Mammary epithelial cell (primary cell): Measurements from ENCODE around the gene MED16.

Experiments used
- EZH2 ChIP-seq: IDR thresholded peaks from 2 replicates; pipeline ENCODE4 v1.6.1; 2012; ENCODE audit warnings: low read length, inconsistent platforms, borderline replicate concordance
- TF ChIP-seq, protein P1 (sequence below), 2 donors: IDR thresholded peaks in 1 of 2; conservative IDR thresholded peaks in 1 of 2; 2 replicates each; pipeline ENCODE4 v1.5.1; 2011 to 2012; ENCODE audit warnings: inconsistent platforms in 2 of 2, low read length in 2 of 2, mild to moderate bottlenecking in 2 of 2, control low read depth in 1 of 2, low read depth in 1 of 2; ENCODE audit not compliant: insufficient read depth in 1 of 2; ENCODE audit errors: extremely low read depth in 1 of 2

DNA sequence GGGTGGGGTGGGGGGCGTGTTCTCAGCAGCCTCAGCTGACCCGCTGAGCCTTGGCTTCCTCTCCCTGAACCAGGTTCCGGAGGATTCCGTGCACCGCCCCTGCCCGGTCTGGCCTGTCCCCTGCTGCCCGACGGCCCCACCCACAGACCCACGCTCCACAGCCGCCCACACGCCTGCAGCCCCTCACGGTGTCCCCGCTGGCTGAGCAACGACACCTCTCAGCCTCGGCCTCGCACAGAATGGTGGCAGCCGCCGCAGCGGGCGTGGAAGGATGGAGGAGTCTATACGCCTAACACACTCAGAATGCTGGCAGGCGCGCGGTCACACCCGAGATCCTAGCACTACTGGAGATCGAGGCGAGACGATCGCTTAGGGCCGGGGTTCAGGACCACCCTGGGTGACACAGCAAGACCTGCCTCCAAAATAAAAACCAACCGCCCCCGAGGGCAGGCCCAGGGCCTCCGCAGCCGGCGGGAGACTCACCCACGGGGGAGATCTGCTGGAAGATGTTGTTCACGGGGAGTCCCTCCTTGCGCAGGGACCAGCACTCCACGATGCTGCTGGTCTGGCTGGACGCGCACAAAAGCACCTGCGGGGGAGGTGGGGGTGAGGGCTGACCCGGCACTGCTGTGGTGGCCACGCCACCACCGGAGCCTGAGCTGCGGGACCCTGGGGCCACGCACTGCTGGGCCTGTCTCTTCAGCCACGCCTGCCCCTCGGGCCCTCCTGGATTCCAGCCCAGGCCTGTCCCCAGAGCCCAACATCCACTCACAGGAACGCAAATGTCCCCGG lies 8.4 kb downstream of the MED16 start:
- TF ChIP-seq, protein P1, sequence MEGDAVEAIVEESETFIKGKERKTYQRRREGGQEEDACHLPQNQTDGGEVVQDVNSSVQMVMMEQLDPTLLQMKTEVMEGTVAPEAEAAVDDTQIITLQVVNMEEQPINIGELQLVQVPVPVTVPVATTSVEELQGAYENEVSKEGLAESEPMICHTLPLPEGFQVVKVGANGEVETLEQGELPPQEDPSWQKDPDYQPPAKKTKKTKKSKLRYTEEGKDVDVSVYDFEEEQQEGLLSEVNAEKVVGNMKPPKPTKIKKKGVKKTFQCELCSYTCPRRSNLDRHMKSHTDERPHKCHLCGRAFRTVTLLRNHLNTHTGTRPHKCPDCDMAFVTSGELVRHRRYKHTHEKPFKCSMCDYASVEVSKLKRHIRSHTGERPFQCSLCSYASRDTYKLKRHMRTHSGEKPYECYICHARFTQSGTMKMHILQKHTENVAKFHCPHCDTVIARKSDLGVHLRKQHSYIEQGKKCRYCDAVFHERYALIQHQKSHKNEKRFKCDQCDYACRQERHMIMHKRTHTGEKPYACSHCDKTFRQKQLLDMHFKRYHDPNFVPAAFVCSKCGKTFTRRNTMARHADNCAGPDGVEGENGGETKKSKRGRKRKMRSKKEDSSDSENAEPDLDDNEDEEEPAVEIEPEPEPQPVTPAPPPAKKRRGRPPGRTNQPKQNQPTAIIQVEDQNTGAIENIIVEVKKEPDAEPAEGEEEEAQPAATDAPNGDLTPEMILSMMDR (conservative IDR thresholded peaks at IDR 0.05 in 1 of 2, IDR thresholded peaks at IDR 0.05 in 1 of 2; ENCODE audit: extremely low read depth in 1 of 2, insufficient read depth in 1 of 2, low read depth in 1 of 2, low read length in 2 of 2): no peak
- no peak for TF ChIP-seq EZH2
